ENCODE results near the gene M1AP.

M1AP gene

GRCh38 chr2:74542978-74543377 is 105.2 kb downstream of the M1AP start:
- no peak for DNase-seq (ENCODE audit: extremely low read depth, low read depth)
- no peak overlapping the region for H3K4me3 ChIP-seq (replicated peaks; ENCODE audit: low read depth, low read length)
- TF ChIP-seq, protein P1, sequence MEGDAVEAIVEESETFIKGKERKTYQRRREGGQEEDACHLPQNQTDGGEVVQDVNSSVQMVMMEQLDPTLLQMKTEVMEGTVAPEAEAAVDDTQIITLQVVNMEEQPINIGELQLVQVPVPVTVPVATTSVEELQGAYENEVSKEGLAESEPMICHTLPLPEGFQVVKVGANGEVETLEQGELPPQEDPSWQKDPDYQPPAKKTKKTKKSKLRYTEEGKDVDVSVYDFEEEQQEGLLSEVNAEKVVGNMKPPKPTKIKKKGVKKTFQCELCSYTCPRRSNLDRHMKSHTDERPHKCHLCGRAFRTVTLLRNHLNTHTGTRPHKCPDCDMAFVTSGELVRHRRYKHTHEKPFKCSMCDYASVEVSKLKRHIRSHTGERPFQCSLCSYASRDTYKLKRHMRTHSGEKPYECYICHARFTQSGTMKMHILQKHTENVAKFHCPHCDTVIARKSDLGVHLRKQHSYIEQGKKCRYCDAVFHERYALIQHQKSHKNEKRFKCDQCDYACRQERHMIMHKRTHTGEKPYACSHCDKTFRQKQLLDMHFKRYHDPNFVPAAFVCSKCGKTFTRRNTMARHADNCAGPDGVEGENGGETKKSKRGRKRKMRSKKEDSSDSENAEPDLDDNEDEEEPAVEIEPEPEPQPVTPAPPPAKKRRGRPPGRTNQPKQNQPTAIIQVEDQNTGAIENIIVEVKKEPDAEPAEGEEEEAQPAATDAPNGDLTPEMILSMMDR (IDR thresholded peaks at IDR 0.05; ENCODE audit: low read depth, low read length, missing control alignments) = no peak

GRCh38 chr2:74540291-74540690 is 107.8 kb downstream of the M1AP start:
- no peak for DNase-seq (ENCODE audit: extremely low read depth, low read depth)
- TF ChIP-seq, protein P1 (IDR thresholded peaks at IDR 0.05; ENCODE audit: low read depth, low read length, missing control alignments) = no peak
- no peak overlapping the region for H3K4me3 ChIP-seq (replicated peaks; ENCODE audit: low read depth, low read length)

DNA sequence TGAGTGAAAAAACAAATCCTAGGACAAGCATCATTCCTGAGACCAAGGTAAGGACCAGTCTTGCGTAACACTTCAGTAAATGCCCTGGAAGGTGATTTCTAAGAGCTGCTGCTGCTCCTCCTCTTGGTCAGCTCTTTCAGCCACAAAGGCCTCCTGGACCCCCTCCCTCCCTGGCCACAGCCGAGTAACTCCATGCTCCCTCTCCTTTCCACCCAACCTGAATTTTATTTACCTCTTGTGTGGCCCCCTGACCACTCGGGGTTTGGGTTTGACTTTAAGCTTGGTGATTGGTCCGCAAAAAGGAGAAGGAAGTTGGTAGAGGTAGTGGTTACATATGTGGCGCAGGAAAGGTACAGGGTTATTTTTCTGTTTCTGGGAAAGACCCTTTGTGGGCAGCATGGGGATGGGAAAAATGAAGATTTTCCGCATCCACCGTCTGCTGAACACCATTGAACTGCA is 109.2 kb downstream of the M1AP start:
- DNase-seq (ENCODE audit: extremely low read depth, low read depth) = no peak
- H3K4me3 ChIP-seq (replicated peaks; ENCODE audit: low read depth, low read length) = no peak overlapping the region
- TF ChIP-seq, protein P1 (IDR thresholded peaks at IDR 0.05; ENCODE audit: low read depth, low read length, missing control alignments) = no peak

DNA sequence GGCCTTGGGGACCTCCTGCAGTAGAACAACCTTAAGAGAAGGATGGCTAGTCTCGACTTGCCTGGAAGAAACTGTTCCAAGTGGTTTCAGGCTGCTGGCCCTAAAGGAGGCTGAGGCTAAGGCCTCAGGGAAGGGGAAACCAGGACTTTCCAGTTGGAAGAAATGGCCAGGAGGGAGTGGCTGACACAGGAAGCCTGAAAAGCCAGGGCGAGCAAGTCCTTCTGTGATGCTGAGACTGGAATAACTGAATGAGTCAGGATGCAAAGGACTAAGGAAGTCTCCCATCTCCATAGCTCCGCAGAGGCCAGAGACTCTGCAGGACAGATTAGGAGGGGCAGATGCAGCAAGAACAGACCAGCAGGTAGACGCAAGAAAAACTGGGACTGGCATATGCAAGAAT is 111.0 kb downstream of the M1AP start:
- DNase-seq (ENCODE audit: extremely low read depth, low read depth) = no peak

GRCh38 chr2:74536166-74536950 is 111.8 kb downstream of the M1AP start:
- H3K4me3 ChIP-seq (replicated peaks; ENCODE audit: low read depth, low read length) = no peak overlapping the region
- TF ChIP-seq, protein P1 (IDR thresholded peaks at IDR 0.05; ENCODE audit: low read depth, low read length, missing control alignments) = no peak
- DNase-seq (ENCODE audit: extremely low read depth, low read depth) = no peak

More for the DNA sequence above, 111.0 kb downstream of the M1AP start:
- TF ChIP-seq, protein P1 (IDR thresholded peaks at IDR 0.05; ENCODE audit: low read depth, low read length, missing control alignments) = no peak
- H3K4me3 ChIP-seq (replicated peaks; ENCODE audit: low read depth, low read length) = no peak overlapping the region

DNA sequence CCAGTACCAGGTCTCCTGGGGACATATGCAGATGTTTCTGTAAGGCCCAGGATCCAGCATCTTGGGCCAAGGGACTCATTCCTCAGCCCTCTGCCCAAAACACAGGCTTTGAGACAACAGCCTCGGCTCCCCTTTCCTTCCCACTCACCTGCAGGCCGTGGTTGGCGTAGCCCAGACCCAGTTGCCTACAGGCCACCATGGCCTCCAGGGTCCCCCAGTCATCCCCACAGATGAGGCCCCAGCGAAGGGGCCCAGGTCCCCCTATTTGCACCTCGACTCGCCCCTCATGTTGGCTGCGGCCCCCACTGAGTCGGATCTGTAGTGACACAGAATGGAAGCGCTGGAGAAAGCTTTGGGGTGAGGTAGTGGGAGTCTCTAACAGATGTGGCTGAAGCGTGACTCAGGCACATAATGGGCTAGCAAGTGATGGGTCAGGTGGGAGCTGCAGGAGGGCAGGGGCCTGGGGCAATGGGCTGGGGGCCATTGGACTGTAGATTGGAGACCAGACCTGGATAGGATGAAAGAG is 112.6 kb downstream of the M1AP start:
- TF ChIP-seq, protein P1 (IDR thresholded peaks at IDR 0.05; ENCODE audit: low read depth, low read length, missing control alignments) = no peak
- DNase-seq (ENCODE audit: extremely low read depth, low read depth) = no peak
- H3K4me3 ChIP-seq (replicated peaks; ENCODE audit: low read depth, low read length) = no peak overlapping the region

All from HFF-Myc (cell line).